RCC 7860 (cell line): ENCODE data around the gene BOLL.
A peak's percentile ranks its signal among the peaks of the same experiment; 100 is the strongest.
"Not testable (repeated sequence)": the region's sequence is repeated elsewhere in the genome, so short reads cannot be mapped to it uniquely, and the experiment has no call there.

Experiments
- DNase-seq: peaks from one replicate; pipeline ENCODE4 v3.0.0-alpha.2; 2015; ENCODE audit warnings: low spot score
- FAIRE-seq: peaks from 2 replicates; lab custom pipeline; 2012; peaks lifted over from hg19 to GRCh38; lab: Jason Lieb, UNC

The BOLL gene

DNA sequence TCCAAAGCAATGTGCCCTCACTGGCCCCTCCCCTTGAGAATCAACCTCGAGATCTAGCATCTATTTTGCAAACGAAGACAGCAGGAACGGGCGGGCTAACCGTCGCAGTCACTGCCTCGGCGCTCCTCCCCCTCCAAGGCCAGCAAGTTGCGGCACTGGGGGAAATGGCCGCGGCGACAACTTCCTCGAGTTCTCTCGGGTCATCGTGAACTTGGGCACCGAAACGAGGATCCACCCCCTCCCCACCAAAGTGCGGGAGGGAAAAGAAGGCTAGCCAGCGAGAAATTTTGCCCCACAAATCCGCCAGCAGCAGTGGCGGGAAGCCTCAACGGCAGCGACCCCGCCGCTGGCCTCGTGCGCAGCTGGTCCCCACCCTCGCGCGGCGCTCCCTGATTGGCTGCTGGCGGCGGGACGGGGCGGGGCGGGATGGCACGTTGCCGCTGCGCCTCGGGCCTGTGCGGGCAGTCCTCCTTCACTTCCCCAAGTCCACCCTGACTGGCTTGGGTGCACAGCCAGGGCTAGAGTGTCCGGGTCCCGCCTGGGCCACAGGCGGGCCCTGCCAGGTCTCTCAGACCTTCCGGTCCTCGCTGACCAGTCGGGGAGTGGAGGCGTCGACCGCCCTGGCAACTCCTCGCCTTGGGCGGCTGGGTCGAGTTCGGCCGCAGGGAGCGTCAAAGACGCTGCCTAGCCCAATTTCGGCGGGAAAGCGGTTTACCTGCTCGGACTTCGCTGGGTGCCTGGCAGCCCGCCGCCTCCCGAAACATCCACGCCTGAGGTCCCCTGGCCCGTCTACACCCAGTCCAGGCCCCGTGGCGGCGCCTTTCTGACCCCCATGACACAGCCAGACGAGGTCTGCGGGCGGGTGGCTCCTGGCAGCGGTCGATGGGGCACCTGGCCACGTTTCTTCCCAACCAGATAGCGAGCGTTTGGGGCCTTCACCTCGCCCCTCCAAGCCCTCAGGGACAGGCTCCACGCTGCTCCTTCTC lies at the start of gene BOLL:
BOLL (minus strand) TSS at position 364 of the 986 bp plus-strand sequence. CDS start 3,469 bp downstream, outside the sequence.
- no peak for DNase-seq
- FAIRE-seq: no peak

GRCh38 chr2:197834771-197835170 lies 49.7 kb upstream of the BOLL start:
- not testable (repeated sequence) for FAIRE-seq, DNase-seq

- no peak for DNase-seq
- FAIRE-seq: no peak
These were observed 43.5 kb upstream of the BOLL start for GRCh38 chr2:197828464-197829135.

DNA sequence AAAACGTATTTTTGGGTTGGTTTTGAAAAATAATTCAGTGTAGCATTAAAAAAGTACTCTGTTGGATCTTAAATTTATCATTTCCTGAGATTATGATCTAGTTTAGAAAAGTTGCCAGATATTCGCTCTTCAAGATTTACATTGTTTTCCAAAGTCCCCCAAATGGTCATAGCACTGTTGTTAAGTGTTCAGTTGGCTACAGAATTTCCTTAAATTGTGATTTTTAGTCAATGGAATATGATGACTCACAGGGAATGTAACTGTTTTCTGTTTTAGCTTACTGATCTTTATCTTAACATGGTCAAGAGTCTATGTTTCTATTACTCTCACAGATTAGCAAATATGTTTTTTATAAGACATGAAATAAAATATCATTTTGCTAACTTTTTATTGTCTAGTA lies 42.5 kb upstream of the BOLL start:
- DNase-seq: no peak
- FAIRE-seq: no peak

DNA sequence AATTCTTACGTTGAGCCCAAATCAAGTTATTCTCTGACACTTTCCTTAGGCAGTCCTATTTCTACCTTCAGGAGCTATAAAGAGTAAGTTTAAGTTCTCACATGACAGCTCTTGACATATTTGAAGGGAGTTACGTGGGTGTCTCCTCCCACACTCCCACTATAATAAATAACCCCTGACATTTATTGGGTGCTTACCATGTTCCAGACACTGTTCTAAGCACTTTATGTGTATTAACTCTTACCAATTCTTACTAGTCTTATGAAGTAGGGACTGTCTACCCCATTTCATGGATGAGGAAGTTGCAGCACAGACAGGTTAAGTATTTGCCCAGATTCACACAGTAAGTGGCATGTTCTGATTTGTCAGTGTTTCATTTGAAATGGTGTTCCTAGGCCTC lies 37.2 kb upstream of the BOLL start:
- DNase-seq: no peak
- FAIRE-seq: no peak

DNA sequence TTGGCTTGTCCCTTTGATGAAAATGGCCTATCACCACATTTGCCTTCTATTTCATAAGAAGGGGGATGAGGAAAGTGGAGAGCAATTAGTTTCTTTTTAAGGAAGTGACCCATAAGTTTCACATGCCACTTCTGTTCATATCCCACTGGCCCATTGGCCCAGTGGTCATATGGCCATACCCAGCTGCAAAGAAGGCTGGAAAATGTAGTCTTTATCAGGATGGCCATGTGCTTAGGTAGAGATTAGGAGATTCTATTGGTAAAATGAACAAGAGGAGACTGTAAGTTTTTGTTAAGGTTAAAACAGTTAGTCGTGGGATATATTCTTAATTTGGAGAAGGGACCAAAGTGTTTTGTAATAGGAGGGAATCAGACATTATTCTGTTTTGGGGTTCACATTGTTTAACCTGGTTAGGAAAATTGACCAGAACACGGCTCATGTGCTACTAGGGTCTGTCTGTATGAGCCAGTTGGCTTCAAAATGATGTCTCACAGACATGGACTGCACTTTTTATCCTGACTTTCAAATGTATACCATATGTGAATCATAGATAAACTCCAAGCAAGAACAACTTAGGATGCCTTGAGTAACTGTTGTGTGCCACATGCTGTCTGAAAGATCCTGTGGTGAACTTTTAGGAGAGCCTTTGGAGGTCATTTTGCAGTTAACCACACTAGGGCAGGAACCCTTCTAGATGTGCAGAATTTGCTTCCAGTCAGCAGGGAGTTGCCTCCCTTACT lies 36.6 kb upstream of the BOLL start:
- FAIRE-seq (no peak), DNase-seq (no peak)

- DNase-seq (no peak), FAIRE-seq (no peak)
These were observed 29.4 kb upstream of the BOLL start for GRCh38 chr2:197814526-197814925.

DNA sequence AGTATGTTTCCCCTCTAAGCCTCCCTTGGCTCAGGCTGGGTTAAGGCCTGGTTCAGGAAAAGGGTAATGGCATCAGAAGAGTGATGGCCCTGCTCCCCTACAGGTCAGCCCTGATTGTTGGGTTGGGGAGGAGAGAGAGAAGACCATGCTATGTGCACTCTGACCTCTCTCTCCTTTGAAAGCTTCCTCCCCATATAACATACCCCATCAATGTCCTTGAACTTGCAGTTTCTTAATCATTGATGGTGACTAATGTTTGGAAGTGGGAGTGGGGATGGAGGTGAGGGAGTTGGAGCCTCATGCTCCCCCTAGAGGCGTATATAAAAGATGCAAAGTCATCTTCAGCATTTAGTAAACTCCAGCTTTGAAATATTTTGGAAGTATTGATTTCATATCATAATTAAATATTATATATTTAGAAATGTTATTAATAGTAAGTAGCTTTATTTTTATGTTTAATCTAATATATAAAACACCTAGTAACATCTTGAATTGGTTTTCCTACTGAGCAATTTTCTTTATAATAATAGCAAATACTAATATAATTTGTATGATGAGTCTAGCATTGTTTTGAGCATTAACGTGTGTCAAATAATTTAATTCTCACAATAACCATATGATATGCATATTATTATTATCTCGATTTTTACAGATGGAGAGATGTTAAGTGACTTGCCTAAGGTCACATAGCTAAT lies 28.1 kb upstream of the BOLL start:
- FAIRE-seq: peak; percentile 87
- DNase-seq: peak; percentile 38

DNA sequence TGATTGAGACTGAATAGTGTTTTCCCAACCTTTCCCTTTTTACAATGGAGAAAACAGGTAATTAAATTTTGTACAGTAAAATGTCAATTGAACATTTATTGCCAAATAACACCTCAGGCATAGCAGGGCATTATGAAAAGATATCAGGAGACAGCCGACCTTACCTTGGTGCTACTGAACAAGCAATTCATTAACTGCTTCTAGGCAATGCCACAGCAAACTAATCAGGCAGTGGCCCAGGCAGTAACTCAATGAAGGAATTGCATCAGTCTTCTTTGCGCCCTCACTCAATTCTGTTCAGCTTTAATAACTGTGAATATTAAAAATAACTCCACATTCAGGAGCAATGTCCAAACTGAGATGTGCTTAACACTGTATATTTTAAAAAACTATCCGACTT lies 25.4 kb upstream of the BOLL start:
- DNase-seq: no peak
- FAIRE-seq: no peak

DNA sequence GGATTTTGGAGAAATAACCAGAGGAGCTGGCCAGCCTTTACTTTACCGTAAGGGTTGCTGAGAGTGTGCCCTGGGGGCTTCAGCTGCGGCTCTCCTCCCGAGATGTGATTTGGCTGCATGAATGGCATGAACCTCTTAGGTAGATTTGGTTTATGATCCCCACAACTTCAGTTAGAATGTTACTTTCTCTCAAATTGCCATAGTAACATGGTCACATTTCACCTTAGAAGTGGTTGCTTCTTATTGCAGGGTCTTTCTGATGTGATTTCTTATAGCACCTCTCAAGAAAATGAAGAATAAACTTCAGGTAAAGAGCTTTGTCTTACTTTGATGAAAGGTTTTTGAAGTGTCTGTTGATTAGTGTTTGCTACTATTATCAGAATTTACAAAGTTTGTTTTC lies 24.9 kb upstream of the BOLL start:
- FAIRE-seq: no peak

DNA sequence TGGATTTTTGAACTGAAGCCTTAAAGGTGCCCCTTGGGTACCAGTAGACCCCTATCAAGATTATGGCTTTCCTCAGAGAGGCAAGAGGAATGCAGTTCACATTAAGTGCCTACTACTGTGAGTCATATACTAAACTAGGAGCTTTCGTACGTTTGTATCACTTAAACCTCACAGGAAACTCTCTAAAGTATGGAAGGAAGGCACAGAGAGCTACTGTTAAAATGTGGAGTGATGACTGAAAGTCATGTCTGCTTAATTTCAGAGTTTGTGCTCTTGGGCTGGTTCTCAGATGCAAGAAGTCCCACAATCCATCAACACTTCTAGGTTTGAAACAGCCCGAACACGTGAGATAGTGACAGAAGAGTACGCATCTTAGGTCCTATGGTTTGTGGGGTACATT lies 23.9 kb upstream of the BOLL start:
- FAIRE-seq: no peak
- DNase-seq: no peak

More for the DNA sequence above, 24.9 kb upstream of the BOLL start:
- no peak for DNase-seq

- no peak for FAIRE-seq
- no peak for DNase-seq
These were observed 20.9 kb upstream of the BOLL start for GRCh38 chr2:197805715-197806633.

DNA sequence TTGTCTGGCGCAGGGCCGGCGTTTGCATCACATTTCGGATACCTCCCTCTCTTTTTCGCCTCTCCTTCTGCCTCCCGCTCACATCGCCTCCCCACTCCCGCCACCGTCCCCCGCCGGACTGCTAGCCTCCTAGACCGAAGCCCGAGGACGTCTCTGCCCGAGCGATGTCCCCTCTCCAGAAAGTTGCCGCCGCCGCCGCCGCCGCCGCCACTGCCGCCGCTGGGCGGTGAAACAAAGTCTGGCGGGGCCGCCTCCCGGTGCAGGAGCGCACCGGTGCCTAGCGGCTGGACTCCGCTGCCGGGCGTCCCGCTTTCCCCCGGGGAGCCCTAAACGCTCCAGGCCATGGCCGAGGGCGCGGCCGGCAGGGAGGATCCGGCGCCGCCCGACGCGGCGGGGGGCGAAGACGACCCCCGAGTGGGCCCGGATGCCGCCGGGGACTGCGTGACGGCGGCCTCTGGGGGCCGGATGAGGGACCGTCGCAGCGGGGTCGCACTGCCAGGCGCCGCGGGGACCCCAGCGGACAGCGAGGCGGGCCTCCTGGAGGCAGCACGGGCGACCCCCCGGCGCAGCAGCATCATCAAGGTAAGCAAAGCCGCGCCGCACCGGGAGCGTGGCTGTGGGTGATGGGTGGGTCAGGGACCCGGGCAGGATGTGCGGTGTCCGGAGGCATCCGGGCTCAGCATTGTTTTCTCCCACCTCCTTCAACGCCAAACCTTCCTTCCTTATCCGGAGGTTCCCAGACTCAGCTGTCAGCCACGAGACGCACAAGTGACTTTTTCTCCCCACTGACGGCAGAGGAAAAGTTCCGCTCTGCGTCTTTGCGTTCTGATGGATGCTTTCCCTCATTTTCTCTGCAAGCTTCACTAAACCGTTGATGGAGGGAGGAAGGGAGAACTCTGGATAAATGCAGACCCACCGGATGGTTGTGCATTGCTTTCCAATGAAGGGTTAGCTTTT lies 19.9 kb upstream of the BOLL start:
- FAIRE-seq (no peak), DNase-seq (no peak)

GRCh38 chr2:197804049-197804757 lies 19.1 kb upstream of the BOLL start, which contains the start of gene PLCL1:
TSS of gene PLCL1 (plus strand) at chr2:197804593.
- FAIRE-seq: no peak
- DNase-seq: peak; percentile 45

GRCh38 chr2:197803033-197803444 lies 17.9 kb upstream of the BOLL start:
- peak; percentile 20 for DNase-seq
- FAIRE-seq: no peak

- FAIRE-seq (no peak), DNase-seq (no peak)
These were observed 15.9 kb upstream of the BOLL start for GRCh38 chr2:197801033-197801432.

GRCh38 chr2:197800091-197800490 lies 15.0 kb upstream of the BOLL start:
- no peak for DNase-seq
- no peak for FAIRE-seq

- no peak for FAIRE-seq
These were observed 13.9 kb upstream of the BOLL start for GRCh38 chr2:197799068-197799467.

More at GRCh38 chr2:197799068-197799467, 13.9 kb upstream of the BOLL start:
- DNase-seq: no peak
